Measurements from ENCODE around the gene EI24.
"Not testable (repeated sequence)": the region's sequence is repeated elsewhere in the genome, so short reads cannot be mapped to it uniquely, and the experiment has no call there.

EI24 gene

GRCh38 chr11:125568970-125569914, at the start of gene EI24:
TSS of gene EI24 (plus strand) at chr11:125569477. CDS start at chr11:125572528, 3,051 bp downstream.
- no peaks in the 10 kb centered on the region for H3K9me3 Mint-ChIP-seq
- CTCF ChIA-PET: interaction anchor here (1.0 to 1.5 kb wide), 4 partner anchors 11 to 140 kb away, joined by 3 to 4 read pairs (median 3); no protein-coding TSS in a partner anchor
- peak; percentile 92 for DNase-seq
- peaks cover 20% of the 10 kb centered on the region for H3K36me3 Mint-ChIP-seq
- peak within 1 kb of the TSS; percentile 90 for H3K4me3 Mint-ChIP-seq
- H3K27ac Mint-ChIP-seq: peak within 1 kb of the TSS; percentile 90
- H3K27me3 Mint-ChIP-seq: peaks cover 5% of the 10 kb centered on the region
- H3K4me1 Mint-ChIP-seq: peaks cover 34% of the 10 kb centered on the region

- Mint-ChIP-seq H3K4me3 (no peak overlapping the region), H3K36me3 (peaks cover 2% of the 10 kb centered on the region), H3K9me3 (peaks cover 5% of the 10 kb centered on the region), H3K27me3 (no peaks in the 10 kb centered on the region), H3K4me1 (peaks cover 21% of the 10 kb centered on the region), H3K27ac (no peak overlapping the region)
- DNase-seq: no peak
- CTCF ChIA-PET: no interaction called here
Observed at GRCh38 chr11:125519860-125520834, 49.1 kb upstream of the EI24 start.

DNA sequence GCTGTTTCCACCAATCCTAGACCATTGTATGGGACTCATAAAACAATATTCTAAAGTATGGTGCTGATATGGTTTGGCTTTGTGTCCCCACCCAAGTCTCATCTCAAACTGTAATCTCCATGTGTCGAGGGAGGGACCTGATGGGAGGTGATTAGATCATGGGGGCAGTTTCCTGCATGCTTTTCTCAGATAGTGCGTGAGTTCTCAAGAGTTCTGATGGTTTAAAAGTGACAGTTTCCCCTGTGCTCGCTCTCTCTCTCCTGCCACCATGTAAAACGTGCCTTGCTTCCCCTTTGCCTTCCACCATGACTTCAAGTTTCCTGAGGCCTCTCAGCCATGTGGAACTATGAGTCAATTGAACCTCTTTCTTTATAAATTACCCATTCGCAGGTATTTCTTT, 44.0 kb upstream of the EI24 start:
- no peaks in the 10 kb centered on the region for H3K4me1 Mint-ChIP-seq
- peaks cover 5% of the 10 kb centered on the region for H3K9me3 Mint-ChIP-seq
- no peaks in the 10 kb centered on the region for H3K36me3 Mint-ChIP-seq
- CTCF ChIA-PET: no interaction called here
- DNase-seq: no peak
- H3K27ac Mint-ChIP-seq: no peak overlapping the region
- no peak overlapping the region for H3K4me3 Mint-ChIP-seq
- H3K27me3 Mint-ChIP-seq: no peaks in the 10 kb centered on the region

DNA sequence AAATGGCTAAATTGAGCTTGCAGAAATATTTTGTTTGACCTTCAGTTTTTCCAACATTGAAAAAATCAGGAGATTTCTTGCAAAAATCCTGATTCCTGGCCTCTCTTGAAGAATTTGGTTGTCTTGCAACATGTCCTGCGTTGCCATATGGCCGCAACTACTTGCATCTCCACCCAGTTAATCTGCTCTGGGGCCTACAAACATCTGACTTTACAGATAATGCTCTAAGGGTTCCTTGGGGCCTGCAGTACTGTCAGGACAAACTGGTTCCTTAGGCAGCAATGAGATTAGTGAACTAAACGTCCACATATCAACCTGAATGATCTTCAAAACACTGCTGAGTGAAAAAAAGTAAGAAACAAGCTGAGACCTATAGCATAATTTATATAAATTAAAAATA, 36.6 kb upstream of the EI24 start:
- Mint-ChIP-seq H3K9me3 (no peaks in the 10 kb centered on the region), H3K4me1 (no peaks in the 10 kb centered on the region)

DNA sequence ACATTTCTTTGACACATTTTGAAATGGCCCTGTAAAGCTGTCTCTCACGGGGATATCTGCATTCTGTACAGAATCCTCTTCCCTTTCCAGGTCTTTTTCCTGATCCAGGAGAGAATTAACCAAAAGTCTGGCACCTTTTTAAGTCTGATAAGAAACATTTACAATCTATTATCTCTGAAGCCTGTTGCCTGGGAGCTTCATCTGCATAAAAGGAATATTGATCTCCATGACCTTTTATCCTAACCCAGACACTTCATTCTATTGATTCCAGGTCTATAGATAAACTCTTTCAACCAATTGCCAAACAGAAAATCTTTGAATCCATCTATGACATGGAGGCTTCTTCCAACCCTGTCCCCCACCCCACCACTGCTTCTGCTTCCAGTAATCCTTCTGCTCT, 33.7 kb upstream of the EI24 start:
- Mint-ChIP-seq H3K9me3 (no peaks in the 10 kb centered on the region), H3K27me3 (peaks cover 4% of the 10 kb centered on the region), H3K4me3 (no peak overlapping the region), H3K27ac (no peak overlapping the region), H3K4me1 (no peaks in the 10 kb centered on the region), H3K36me3 (no peaks in the 10 kb centered on the region)
- CTCF ChIA-PET: no interaction called here
- DNase-seq: no peak

More for the DNA sequence above, 36.6 kb upstream of the EI24 start:
- no peak overlapping the region for H3K4me3 Mint-ChIP-seq
- no peak overlapping the region for H3K27ac Mint-ChIP-seq
- H3K27me3 Mint-ChIP-seq: peaks cover 4% of the 10 kb centered on the region
- no peak for DNase-seq
- no peaks in the 10 kb centered on the region for H3K36me3 Mint-ChIP-seq
- CTCF ChIA-PET: no interaction called here

GRCh38 chr11:125536834-125537233, 32.4 kb upstream of the EI24 start:
- DNase-seq, H3K4me3 Mint-ChIP-seq, H3K9me3 Mint-ChIP-seq, H3K27ac Mint-ChIP-seq, CTCF ChIA-PET, H3K27me3 Mint-ChIP-seq, H3K36me3 Mint-ChIP-seq, H3K4me1 Mint-ChIP-seq: not testable (repeated sequence)

DNA sequence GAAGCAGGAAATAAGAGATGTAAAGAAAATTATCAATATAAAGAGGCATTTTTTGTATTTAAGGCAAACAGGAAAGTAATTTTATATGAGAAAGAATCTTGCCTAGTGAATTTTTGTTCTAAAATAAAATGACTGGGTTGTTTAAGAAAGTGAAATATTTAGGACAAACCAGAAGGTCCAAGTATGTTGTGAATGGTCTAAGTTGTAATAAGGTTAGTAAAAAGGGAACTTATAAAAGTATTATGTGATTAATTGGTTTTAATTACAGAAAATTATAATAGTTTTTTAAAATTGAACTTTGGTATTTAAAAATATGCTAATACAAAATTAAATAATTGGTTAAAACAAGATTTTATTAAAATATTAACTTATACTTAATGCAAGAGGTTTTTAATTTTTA, 26.6 kb upstream of the EI24 start:
- no peak for DNase-seq

DNA sequence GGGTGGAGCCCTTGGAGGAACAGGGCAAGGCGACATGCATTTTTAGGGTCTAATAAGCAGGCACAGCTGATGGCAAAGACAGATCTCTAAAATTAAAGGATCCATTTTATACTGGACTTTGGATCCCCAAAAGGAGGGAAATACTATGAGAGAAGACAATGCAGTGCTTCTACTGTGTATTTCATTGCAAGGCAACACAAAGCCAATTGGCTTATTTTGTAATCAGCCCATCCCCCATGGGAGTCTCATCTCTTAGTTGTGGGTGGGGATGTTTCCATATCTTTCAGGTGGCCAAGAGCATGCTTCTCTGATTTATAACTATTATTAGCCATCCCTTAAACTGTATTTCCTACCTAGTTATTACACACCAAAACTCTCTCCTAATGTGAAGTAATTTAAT, 18.5 kb upstream of the EI24 start:
- Mint-ChIP-seq H3K36me3 (peaks cover 4% of the 10 kb centered on the region), H3K27ac (no peak overlapping the region), H3K4me1 (no peaks in the 10 kb centered on the region), H3K4me3 (no peak overlapping the region), H3K9me3 (peaks cover 23% of the 10 kb centered on the region), H3K27me3 (peaks cover 5% of the 10 kb centered on the region)
- DNase-seq: no peak
- CTCF ChIA-PET: no interaction called here

More for the DNA sequence above, 26.6 kb upstream of the EI24 start:
- Mint-ChIP-seq H3K27me3 (peaks cover 5% of the 10 kb centered on the region), H3K4me3 (no peak overlapping the region), H3K4me1 (no peaks in the 10 kb centered on the region), H3K9me3 (peaks cover 14% of the 10 kb centered on the region), H3K27ac (no peak overlapping the region), H3K36me3 (no peaks in the 10 kb centered on the region)
- CTCF ChIA-PET: no interaction called here

DNA sequence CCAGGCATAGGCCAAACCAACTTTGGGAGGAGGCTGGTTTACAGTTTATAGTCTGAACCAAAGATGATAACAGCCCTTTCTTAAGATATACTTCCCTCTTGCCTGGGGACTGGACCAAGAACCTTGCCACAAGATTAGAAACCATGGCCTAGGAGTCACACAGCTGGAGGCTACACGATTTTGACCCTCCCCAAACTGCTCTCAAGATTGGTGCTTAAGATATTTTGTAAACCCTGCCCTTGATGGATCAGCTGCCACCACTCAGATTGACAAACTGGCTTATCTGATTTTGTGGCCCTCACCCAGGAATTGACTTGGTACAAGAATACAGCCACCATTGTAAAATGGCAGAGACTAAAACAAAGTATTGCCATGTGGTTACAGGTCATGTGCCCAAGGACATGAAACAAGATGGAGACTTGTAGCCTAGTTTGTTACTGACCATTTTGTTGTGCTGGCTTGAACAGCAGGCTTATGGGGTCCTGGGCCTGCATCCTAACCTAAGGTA, 17.4 kb upstream of the EI24 start:
- Mint-ChIP-seq H3K27ac (no peak overlapping the region), H3K4me3 (no peak overlapping the region), H3K9me3 (peaks cover 23% of the 10 kb centered on the region), H3K36me3 (peaks cover 4% of the 10 kb centered on the region), H3K27me3 (peaks cover 5% of the 10 kb centered on the region), H3K4me1 (no peaks in the 10 kb centered on the region)
- DNase-seq: no peak
- CTCF ChIA-PET: no interaction called here

DNA sequence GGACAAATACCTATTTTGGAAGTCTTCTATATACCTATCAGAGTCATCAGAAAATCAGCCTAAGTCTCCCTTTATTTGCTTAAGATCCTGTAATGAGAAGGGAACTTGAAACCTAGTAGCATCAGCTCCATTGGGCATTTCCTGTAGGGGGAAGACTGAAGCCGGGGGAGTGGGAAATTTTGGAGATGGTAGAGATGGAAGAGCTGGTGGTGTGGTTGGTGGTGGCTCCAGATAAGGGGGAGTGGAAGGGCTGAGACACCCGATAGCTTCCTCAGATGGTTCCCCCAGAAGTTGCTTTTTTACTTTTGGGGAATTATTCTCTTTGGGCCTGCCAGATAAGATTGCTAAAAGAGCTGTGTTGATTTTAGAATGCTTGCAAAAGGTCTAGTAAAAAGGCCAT, 16.4 kb upstream of the EI24 start:
- Mint-ChIP-seq H3K9me3 (peaks cover 23% of the 10 kb centered on the region), H3K36me3 (peaks cover 4% of the 10 kb centered on the region), H3K4me3 (no peak overlapping the region), H3K4me1 (no peaks in the 10 kb centered on the region), H3K27me3 (no peaks in the 10 kb centered on the region), H3K27ac (peak overlapping the region; percentile 59)
- CTCF ChIA-PET: no interaction called here
- no peak for DNase-seq

DNA sequence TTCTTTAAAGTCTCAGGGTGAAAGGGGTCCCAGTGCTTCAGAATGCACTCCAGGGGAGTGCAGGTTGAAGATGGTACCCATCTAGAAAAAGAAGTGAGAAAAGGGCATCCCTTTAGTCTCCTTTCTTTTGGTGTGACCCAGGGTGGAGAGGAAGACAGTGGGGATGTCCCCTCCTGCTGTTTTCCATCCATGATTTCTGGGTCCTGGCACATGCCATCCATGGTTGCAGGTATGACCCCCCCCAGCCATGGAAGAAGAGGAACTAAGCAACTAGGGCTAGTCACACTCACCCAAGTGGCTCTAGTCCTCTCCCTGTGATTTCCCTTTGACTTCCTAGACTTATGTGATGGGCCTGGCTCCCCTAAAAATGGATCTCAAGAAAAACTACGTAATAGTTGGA, 15.9 kb upstream of the EI24 start:
- Mint-ChIP-seq H3K27ac (no peak overlapping the region), H3K9me3 (peaks cover 23% of the 10 kb centered on the region), H3K36me3 (peaks cover 4% of the 10 kb centered on the region), H3K4me1 (no peaks in the 10 kb centered on the region), H3K4me3 (no peak overlapping the region), H3K27me3 (no peaks in the 10 kb centered on the region)
- DNase-seq: no peak
- CTCF ChIA-PET: no interaction called here

DNA sequence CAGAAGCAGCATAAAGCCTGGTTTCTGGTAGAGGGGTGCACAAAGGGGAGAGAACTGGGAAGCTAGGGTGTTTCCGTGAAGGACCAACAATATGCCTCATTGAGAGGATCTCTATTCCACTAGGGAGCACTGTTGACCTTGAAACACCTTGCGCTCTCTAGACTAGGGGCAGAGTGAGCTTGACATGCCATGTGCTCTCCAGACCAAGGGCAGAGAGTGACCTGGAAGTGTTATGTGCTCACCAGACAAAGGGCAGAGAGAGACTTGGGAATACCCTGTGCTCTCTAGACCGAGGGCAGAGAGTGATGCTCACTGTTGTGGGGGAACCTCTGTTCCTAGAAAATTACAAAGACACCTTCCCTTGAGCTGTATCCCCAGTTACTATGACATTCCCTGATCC, 15.2 kb upstream of the EI24 start:
- H3K4me1 Mint-ChIP-seq: no peaks in the 10 kb centered on the region
- no peaks in the 10 kb centered on the region for H3K27me3 Mint-ChIP-seq
- CTCF ChIA-PET: no interaction called here
- no peak for DNase-seq
- peaks cover 4% of the 10 kb centered on the region for H3K36me3 Mint-ChIP-seq
- H3K9me3 Mint-ChIP-seq: peaks cover 23% of the 10 kb centered on the region
- H3K27ac Mint-ChIP-seq: no peak overlapping the region
- H3K4me3 Mint-ChIP-seq: no peak overlapping the region

- Mint-ChIP-seq H3K27ac (no peak overlapping the region), H3K4me3 (no peak overlapping the region), H3K4me1 (peaks cover 4% of the 10 kb centered on the region), H3K9me3 (peaks cover 4% of the 10 kb centered on the region), H3K27me3 (no peaks in the 10 kb centered on the region), H3K36me3 (no peaks in the 10 kb centered on the region)
- CTCF ChIA-PET: no interaction called here
- DNase-seq: no peak
Observed at GRCh38 chr11:125559888-125560287, 9.4 kb upstream of the EI24 start.

GRCh38 chr11:125561924-125562323, 7.4 kb upstream of the EI24 start:
- DNase-seq: no peak
- CTCF ChIA-PET: interaction anchor here (0.5 kb wide), 1 partner anchor 206 kb away, joined by 4 read pairs; no protein-coding TSS in a partner anchor
- peaks cover 5% of the 10 kb centered on the region for H3K27me3 Mint-ChIP-seq
- no peak overlapping the region for H3K4me3 Mint-ChIP-seq
- H3K4me1 Mint-ChIP-seq: peaks cover 4% of the 10 kb centered on the region
- H3K36me3 Mint-ChIP-seq: no peaks in the 10 kb centered on the region
- H3K9me3 Mint-ChIP-seq: no peaks in the 10 kb centered on the region
- H3K27ac Mint-ChIP-seq: no peak overlapping the region
